ENCODE results near the gene LDB2.

DNA sequence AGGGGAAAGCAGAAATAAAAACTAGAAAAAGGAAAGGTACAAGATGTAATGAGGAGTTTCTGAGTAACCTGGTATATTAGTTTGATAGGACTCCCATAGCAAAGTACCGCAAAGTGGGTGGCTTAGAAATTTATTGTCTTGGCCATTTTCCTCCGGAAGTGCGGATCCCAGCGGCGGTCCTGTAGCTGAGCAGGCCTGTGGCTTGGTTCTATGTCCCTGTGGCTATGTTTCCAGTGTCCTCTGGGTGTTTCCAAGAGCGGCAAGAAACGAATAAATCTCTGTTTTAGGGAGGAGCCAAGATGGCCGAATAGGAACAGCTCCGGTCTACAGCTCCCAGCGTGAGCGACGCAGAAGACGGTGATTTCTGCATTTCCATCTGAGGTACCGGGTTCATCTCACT is 44.0 kb upstream of the LDB2 start:
- TF ChIP-seq POLR2A (IDR thresholded peaks at IDR 0.05) = no peak
- no peak for TF ChIP-seq CTCF (IDR thresholded peaks at IDR 0.05)
